HepG2 (cell line): ENCODE results near the gene MYO7B. TPM values are rescaled to one million over a fixed set of nuclear protein-coding genes. Genes with fewer than 3 reads are reported as not detected.
A peak's percentile ranks its signal among the peaks of the same experiment; 100 is the strongest.

Experiments
- ATAC-seq: fragments of 200-7000 bp; cut with Tn5 transposase; 3 replicates; pipeline ENCODE4 v1.9.1; 2020; ENCODE audit warnings: mild to moderate bottlenecking, moderate library complexity
- BruUV-seq: library from RNA; stranded (reverse); fragments of 400-500 nt; replicated peaks from 2 replicates; lab custom pipeline; 2021; lab: Mats Ljungman, UMichigan
- CTCF ChIA-PET: fragments of 300-600 bp; formaldehyde crosslinking; extraction: SDS; loops from one replicate; lab custom pipeline; 2021; ENCODE audit warnings: low total read pairs, inconsistent platforms, low intra/inter-chr PET ratio; lab: Yijun Ruan, JAX
- POLR2A ChIA-PET: fragments of 350-600 bp; sonication (Branson Sonifier 250); formaldehyde crosslinking; loops from one replicate; lab custom pipeline; 2020; ENCODE audit warnings: antibody characterized with exemption, inconsistent platforms; lab: Yijun Ruan, JAX
- DNase-seq: peaks from one replicate; pipeline ENCODE4 v3.0.0-alpha.2; 2015; ENCODE audit warnings: low spot score
- FAIRE-seq: peaks from 3 replicates; lab custom pipeline; 2011; peaks lifted over from hg19 to GRCh38; lab: Jason Lieb, UNC
- H2AFZ ChIP-seq: one replicate; pipeline ENCODE4 v1.6.1; 2011; ENCODE audit warnings: low read length, inconsistent platforms
- H3K27ac ChIP-seq: fragments of 300-600 bp; 3 replicates; pipeline ENCODE4 v1.8.0; 2011; ENCODE audit warnings: mixed run types, mild to moderate bottlenecking, mixed read lengths, low read length, inconsistent platforms; ENCODE audit not compliant: insufficient read depth; ENCODE audit errors: extremely low read length
- H3K27me3 ChIP-seq, 2 experiments: fragments of 200-600 bp in 1 of 2; 2 replicates in 1 of 2; 3 replicates in 1 of 2; pipeline versions ENCODE4 v1.6.0 to v1.8.0; 2011; ENCODE audit warnings: low read length in 2 of 2, mild to moderate bottlenecking in 2 of 2, moderate library complexity in 2 of 2, inconsistent platforms in 1 of 2; ENCODE audit not compliant: insufficient read depth in 2 of 2, control insufficient read depth in 1 of 2
- H3K36me3 ChIP-seq, 2 experiments: fragments of 200-600 bp in 1 of 2; replicated peaks in 1 of 2; 2 replicates in 1 of 2; 3 replicates in 1 of 2; pipeline versions ENCODE4 v1.5.1 to v1.8.0; 2011; ENCODE audit warnings: low read length in 2 of 2, inconsistent platforms in 1 of 2; ENCODE audit not compliant: insufficient read depth in 2 of 2, control insufficient read depth in 1 of 2
- H3K4me1 ChIP-seq: 2 replicates; pipeline ENCODE4 v1.5.1; 2012; ENCODE audit warnings: low read length, inconsistent platforms; ENCODE audit not compliant: insufficient read depth
- H3K4me2 ChIP-seq: 2 replicates; pipeline ENCODE4 v1.6.0; 2011; ENCODE audit warnings: low read depth, low read length, inconsistent platforms
- H3K4me3 ChIP-seq, 3 experiments: fragments of 200-600 bp in 1 of 3; sonication (generic), shearing (Covaris generic) in 1 of 3; replicated peaks in 1 of 3; 2 replicates each; pipeline ENCODE4 v1.5.1; 2011 to 2016; ENCODE audit warnings: low read length in 3 of 3, inconsistent platforms in 2 of 3, low read depth in 2 of 3, mild to moderate bottlenecking in 2 of 3, control low read depth in 1 of 3, mixed read lengths in 1 of 3; ENCODE audit not compliant: insufficient read depth in 1 of 3
- H3K79me2 ChIP-seq: one replicate; pipeline ENCODE4 v1.6.1; 2011; ENCODE audit warnings: low read length, inconsistent platforms; ENCODE audit not compliant: insufficient read depth
- H3K9ac ChIP-seq: 2 replicates; pipeline ENCODE4 v1.6.0; 2011; ENCODE audit warnings: mild to moderate bottlenecking, low read depth, low read length, inconsistent platforms; ENCODE audit not compliant: insufficient read depth
- H3K9me3 ChIP-seq: 2 replicates; pipeline ENCODE4 v1.5.1; 2012; ENCODE audit warnings: mild to moderate bottlenecking, low read length
- H4K20me1 ChIP-seq: 2 replicates; pipeline ENCODE4 v1.6.0; 2011; ENCODE audit warnings: inconsistent platforms, mild to moderate bottlenecking, low read length, moderate library complexity; ENCODE audit not compliant: insufficient read depth
- NCOA1 ChIP-seq: sonication (generic); formaldehyde crosslinking; IDR thresholded peaks from 2 replicates; pipeline ENCODE4 v1.9.0; 2021; ENCODE audit warnings: missing genetic modification reagents
- PRDM10 ChIP-seq: sonication (generic); formaldehyde crosslinking; IDR thresholded peaks from 2 replicates; pipeline ENCODE4 v1.4.0; 2020; ENCODE audit warnings: low read depth, missing genetic modification reagents
- RBM22 ChIP-seq: fragments of 200-400 bp; formaldehyde crosslinking; optimal IDR thresholded peaks from 2 replicates; pipeline ENCODE3; 2017; ENCODE audit warnings: mild to moderate bottlenecking, low read length, moderate library complexity
- TAF15 ChIP-seq: fragments of 200-400 bp; formaldehyde crosslinking; IDR thresholded peaks from one replicate; pipeline ENCODE4 v1.6.1; 2018; ENCODE audit warnings: mild to moderate bottlenecking, low read depth, low read length; ENCODE audit not compliant: poor library complexity, severe bottlenecking
- TEAD3 ChIP-seq: optimal IDR thresholded peaks from 2 replicates; pipeline ENCODE3; 2016; ENCODE audit warnings: borderline replicate concordance
- TGIF2 ChIP-seq: IDR thresholded peaks from 2 replicates; pipeline ENCODE4 v1.6.1; 2016; ENCODE audit warnings: control low read depth, missing compliant biosample characterization
- ZBTB33 ChIP-seq: sonication (generic); formaldehyde crosslinking; IDR thresholded peaks from 2 replicates; pipeline ENCODE4 v1.4.0; 2020; ENCODE audit warnings: missing genetic modification reagents
- ZEB1 ChIP-seq: IDR thresholded peaks from 2 replicates; pipeline ENCODE4 v1.6.1; 2012; ENCODE audit warnings: mild to moderate bottlenecking, low read depth, inconsistent platforms; ENCODE audit not compliant: insufficient replicate concordance
- ZNF329 ChIP-seq: sonication (generic); formaldehyde crosslinking; IDR thresholded peaks from 2 replicates; pipeline ENCODE4 v1.9.0; 2021; ENCODE audit warnings: low read depth, mild to moderate bottlenecking, missing genetic modification reagents
- ZNF761 ChIP-seq: sonication (generic); formaldehyde crosslinking; conservative IDR thresholded peaks from 2 replicates; pipeline ENCODE4 v1.4.0; 2020; ENCODE audit warnings: mild to moderate bottlenecking, missing genetic modification reagents
- WGBS: methylation state at CpG from one replicate; pipeline ENCODE4 v1.1.6; 2017; ENCODE audit warnings: low lambda C conversion rate; 5-methylcytosine and 5-hydroxymethylcytosine counted together
- in situ Hi-C: cut with HindIII; loops from 2 replicates; pipeline ENCODE4 v1.10.0; 2017; ENCODE audit warnings: low pct_unique_long_range_greater_than_20kb; ENCODE audit not compliant: extremely low pct_ligation_motif_present
- intact Hi-C: fragments of 100-400 bp; cut with micrococcal nuclease; formaldehyde crosslinking; loops from one replicate; pipeline ENCODE4 v1.10.0; 2022; ENCODE audit not compliant: unreplicated experiment
- polyA plus RNA-seq, 8 experiments: library from polyadenylated mRNA; depleted of rRNA in 3 of 8; stranded (reverse) in 7 of 8; unstranded in 1 of 8; fragments of >200 nt; fragmentation: Illumina TruSeq in 4 of 8; extraction: Trizol in 4 of 8; gene quantifications; 2 replicates each; pipeline versions ENCODE4 v1.2.1 to v1.2.3, GENCODE V29; 2011 to 2016; ENCODE audit warnings: low read depth in 4 of 8, missing spikeins in 1 of 8, mixed read lengths in 1 of 8; ENCODE audit not compliant: insufficient read depth in 1 of 8
- total RNA-seq, 5 experiments: library from RNA; depleted of rRNA; stranded (reverse); fragments of >200 nt; fragmentation: Illumina TruSeq; extraction: Trizol; gene quantifications; 2 replicates each; pipeline ENCODE4 v1.2.3, GENCODE V29; 2016; ENCODE audit warnings: low read depth in 1 of 5

The MYO7B gene
- total and polyA plus RNA-seq, 2 of the 13 experiments (the other 11 are each of a cell fraction or from before 2014, with no cell fraction given) = not detected

- no peak for TF ChIP-seq PRDM10 (CRISPR knock-in tag)
Observed at GRCh38 chr2:127508023-127508630, 27.4 kb upstream of the MYO7B start (continued).

GRCh38 chr2:127508631-127509034 lies 26.9 kb upstream of the MYO7B start:
- no TSS peak for BruUV-seq
- no peaks in the 10 kb centered on the region for H3K27me3 ChIP-seq
- peaks cover 71% of the 10 kb centered on the region for H3K79me2 ChIP-seq
- H2AFZ ChIP-seq = no peak overlapping the region
- ChIA-PET CTCF (no interaction called here), POLR2A (interaction anchor here (7.1 kb wide), 1 partner anchor 17 kb away, joined by 41 read pairs; the partner anchor contains the start of gene IWS1)
- in situ Hi-C loops = no loop called here
- peak; percentile 38; the same call in 2 of the 3 replicates for ATAC-seq
- TF ChIP-seq ZBTB33 (peak; percentile 93), ZNF761 (CRISPR knock-in tag) (no peak), ZEB1 (no peak), RBM22 (no peak), NCOA1 (no peak), TAF15 (no peak), TEAD3 (CRISPR knock-in tag) (peak; percentile 16), TGIF2 (no peak), ZNF329 (CRISPR knock-in tag) (0 out of 2 replicates have a peak, but pooled peaks have one; percentile 44)
- H3K27ac ChIP-seq = peak overlapping the region; percentile 3
- 86% methylated on average over 3 of the region's 3 CpGs for WGBS
- no peak overlapping the region for H3K4me2 ChIP-seq
- no peak overlapping the region for H3K9ac ChIP-seq
- H3K9me3 ChIP-seq = no peaks in the 10 kb centered on the region
- H3K36me3 ChIP-seq = peaks cover 12 to 37% of the 10 kb centered on the region in 2 experiments
- H3K4me1 ChIP-seq = peaks cover 49% of the 10 kb centered on the region
- H3K4me3 ChIP-seq = no peak overlapping the region
- intact Hi-C loops = no loop called here
- FAIRE-seq = no peak
- DNase-seq = peak; percentile 44
- peaks cover 40% of the 10 kb centered on the region for H4K20me1 ChIP-seq
